ENCODE results near the gene IRF2BPL.

DNA sequence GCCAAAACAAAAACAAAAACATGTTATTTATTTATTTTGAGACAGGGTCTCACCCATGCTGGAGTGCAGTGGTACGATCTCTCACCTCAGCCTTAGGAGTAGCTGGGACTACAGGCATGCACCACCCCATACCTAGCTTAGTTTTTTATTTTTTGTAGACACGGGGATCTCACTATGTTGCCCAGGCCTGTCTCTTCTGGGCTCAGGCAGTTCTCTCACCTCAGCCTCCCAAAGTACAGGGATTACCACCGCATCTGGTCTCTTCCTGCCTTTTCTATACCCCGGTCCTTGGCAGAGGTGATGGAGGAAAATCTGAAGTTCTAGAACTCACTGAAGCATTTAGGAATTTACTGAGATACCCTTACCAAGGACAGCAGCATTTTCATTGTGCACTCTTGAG is 6.8 kb upstream of the IRF2BPL start:
- TF ChIP-seq, protein P1, sequence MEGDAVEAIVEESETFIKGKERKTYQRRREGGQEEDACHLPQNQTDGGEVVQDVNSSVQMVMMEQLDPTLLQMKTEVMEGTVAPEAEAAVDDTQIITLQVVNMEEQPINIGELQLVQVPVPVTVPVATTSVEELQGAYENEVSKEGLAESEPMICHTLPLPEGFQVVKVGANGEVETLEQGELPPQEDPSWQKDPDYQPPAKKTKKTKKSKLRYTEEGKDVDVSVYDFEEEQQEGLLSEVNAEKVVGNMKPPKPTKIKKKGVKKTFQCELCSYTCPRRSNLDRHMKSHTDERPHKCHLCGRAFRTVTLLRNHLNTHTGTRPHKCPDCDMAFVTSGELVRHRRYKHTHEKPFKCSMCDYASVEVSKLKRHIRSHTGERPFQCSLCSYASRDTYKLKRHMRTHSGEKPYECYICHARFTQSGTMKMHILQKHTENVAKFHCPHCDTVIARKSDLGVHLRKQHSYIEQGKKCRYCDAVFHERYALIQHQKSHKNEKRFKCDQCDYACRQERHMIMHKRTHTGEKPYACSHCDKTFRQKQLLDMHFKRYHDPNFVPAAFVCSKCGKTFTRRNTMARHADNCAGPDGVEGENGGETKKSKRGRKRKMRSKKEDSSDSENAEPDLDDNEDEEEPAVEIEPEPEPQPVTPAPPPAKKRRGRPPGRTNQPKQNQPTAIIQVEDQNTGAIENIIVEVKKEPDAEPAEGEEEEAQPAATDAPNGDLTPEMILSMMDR (IDR thresholded peaks at IDR 0.05), result no peak
- TF ChIP-seq POLR2A (IDR thresholded peaks at IDR 0.05), result no peak

Data from body of pancreas (tissue), 4 donors.